ENCODE data around the gene LAMA3.

LAMA3 gene

GRCh38 chr18:23779696-23780303 lies 90.5 kb downstream of the LAMA3 start:
- DNase-seq (ENCODE audit: low read depth): no peak

GRCh38 chr18:23784832-23785245 lies 95.6 kb downstream of the LAMA3 start:
- no peak for DNase-seq (ENCODE audit: low read depth)

- DNase-seq (ENCODE audit: low read depth): no peak
Measured at GRCh38 chr18:23793051-23793450, 103.8 kb downstream of the LAMA3 start.

- no peak for DNase-seq (ENCODE audit: low read depth)
Measured at GRCh38 chr18:23793985-23794867, 105.0 kb downstream of the LAMA3 start.

GRCh38 chr18:23798249-23798648 lies 109.0 kb downstream of the LAMA3 start:
- no peak for DNase-seq (ENCODE audit: low read depth)

- DNase-seq (ENCODE audit: low read depth): no peak
Measured at GRCh38 chr18:23798824-23799223, 109.6 kb downstream of the LAMA3 start.

GRCh38 chr18:23799540-23799939 lies 110.3 kb downstream of the LAMA3 start:
- no peak for DNase-seq (ENCODE audit: low read depth)

GRCh38 chr18:23800902-23801301 lies 111.6 kb downstream of the LAMA3 start:
- DNase-seq (ENCODE audit: low read depth): no peak

GRCh38 chr18:23802817-23803216 lies 113.6 kb downstream of the LAMA3 start:
- DNase-seq (ENCODE audit: low read depth): no peak

GRCh38 chr18:23803755-23804154 lies 114.5 kb downstream of the LAMA3 start:
- DNase-seq (ENCODE audit: low read depth): no peak

- DNase-seq (ENCODE audit: low read depth): no peak
Measured at GRCh38 chr18:23805898-23806297, 116.6 kb downstream of the LAMA3 start.

- DNase-seq (ENCODE audit: low read depth): no peak
Measured at GRCh38 chr18:23809415-23809814, 120.2 kb downstream of the LAMA3 start.

GRCh38 chr18:23810396-23810795 lies 121.1 kb downstream of the LAMA3 start:
- no peak for DNase-seq (ENCODE audit: low read depth)

GRCh38 chr18:23811176-23811575 lies 121.9 kb downstream of the LAMA3 start:
- DNase-seq (ENCODE audit: low read depth): no peak

GRCh38 chr18:23812546-23813440 lies 123.5 kb downstream of the LAMA3 start:
- DNase-seq (ENCODE audit: low read depth): no peak

- DNase-seq (ENCODE audit: low read depth): no peak
Measured at GRCh38 chr18:23814991-23815614, 125.8 kb downstream of the LAMA3 start.

- no peak for DNase-seq (ENCODE audit: low read depth)
Measured at GRCh38 chr18:23816021-23816420, 126.8 kb downstream of the LAMA3 start.

GRCh38 chr18:23816740-23817139 lies 127.5 kb downstream of the LAMA3 start:
- no peak for DNase-seq (ENCODE audit: low read depth)

GRCh38 chr18:23819001-23819400 lies 129.7 kb downstream of the LAMA3 start:
- DNase-seq (ENCODE audit: low read depth): no peak

GRCh38 chr18:23822590-23823385 lies 133.5 kb downstream of the LAMA3 start:
- no peak for DNase-seq (ENCODE audit: low read depth)

- DNase-seq (ENCODE audit: low read depth): no peak
Measured at GRCh38 chr18:23824240-23824639, 135.0 kb downstream of the LAMA3 start.

All from stimulated activated CD4-positive, alpha-beta T cell treated with anti-CD3 and anti-CD28 coated beads, Interleukin-2, amount 100 ng/mL, for 4 hours (primary cell).